ENCODE data around the gene TRAPPC14. TPM values are rescaled to one million over a fixed set of nuclear protein-coding genes. Genes with fewer than 3 reads are reported as not detected.
"Not testable (repeated sequence)": the region's sequence is repeated elsewhere in the genome, so short reads cannot be mapped to it uniquely, and the experiment has no call there.

The TRAPPC14 gene
- polyA plus RNA-seq, 2 donors = 18.5 to 27.2 TPM

DNA sequence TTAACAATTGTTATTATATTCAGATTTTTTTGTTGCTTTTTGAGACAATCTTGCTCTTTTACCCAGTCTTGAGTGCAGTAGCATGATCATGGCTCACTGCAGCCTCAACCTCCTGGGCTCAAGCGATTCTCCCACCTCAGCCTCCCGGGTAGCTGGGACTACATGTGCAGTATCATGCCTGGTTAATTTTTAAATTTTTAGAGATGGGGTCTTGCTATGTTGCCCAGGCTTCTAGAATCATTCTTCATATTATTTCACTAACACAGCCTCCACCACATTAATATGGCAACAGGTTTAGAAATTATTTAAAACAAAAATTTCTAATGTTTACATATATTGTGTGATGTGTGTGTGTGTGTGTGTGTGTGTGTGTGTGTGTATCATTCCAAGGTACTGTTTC lies 11.2 kb downstream of the TRAPPC14 start:
- 93 to 98% methylated on average over 2 of the region's 2 CpGs for WGBS, 2 donors

DNA sequence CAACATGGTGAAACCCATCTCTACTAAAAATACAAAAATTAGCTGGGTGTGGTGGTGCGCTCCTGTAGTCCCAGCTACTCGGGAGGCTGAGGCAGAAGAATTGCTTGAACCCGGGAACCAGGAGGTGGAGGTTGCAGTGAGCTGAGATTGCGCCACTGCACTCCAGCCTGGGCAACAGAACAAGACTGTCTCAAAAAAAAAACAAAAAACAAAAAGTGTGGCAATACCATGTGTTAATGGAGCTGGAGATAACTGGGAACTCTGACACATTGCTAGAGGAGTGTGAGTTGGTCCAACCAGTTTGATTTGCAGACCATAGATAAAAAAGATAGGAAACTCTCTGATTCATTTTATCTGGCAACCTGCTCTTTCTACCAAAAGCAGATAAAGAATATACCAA lies 12.2 kb downstream of the TRAPPC14 start:
- H3K27me3 ChIP-seq (ENCODE audit: control insufficient read depth in 1 of 2, insufficient read depth in 2 of 2, low read length in 2 of 2); H3K4me3 ChIP-seq (ENCODE audit: low read depth in 1 of 2, low read length in 2 of 2); H3K9me3 ChIP-seq (ENCODE audit: control insufficient read depth in 2 of 2, insufficient read depth in 1 of 2, low read depth in 1 of 2, low read length in 1 of 2); H3K36me3 ChIP-seq (ENCODE audit: control insufficient read depth in 2 of 2, insufficient read depth in 2 of 2, low read length in 1 of 2); H3K4me1 ChIP-seq (ENCODE audit: control insufficient read depth in 2 of 2, insufficient read depth in 2 of 2, low read length in 1 of 2); H3K27ac ChIP-seq (ENCODE audit: low read depth in 2 of 2, low read length in 1 of 2): not testable (repeated sequence)
- 88 to 90% methylated on average over 4 of the region's 4 CpGs for WGBS, 2 donors

More for the DNA sequence above, 11.2 kb downstream of the TRAPPC14 start:
- peaks cover 0 to 2% of the 10 kb centered on the region in 2 donors for H3K4me1 ChIP-seq (ENCODE audit: control insufficient read depth in 2 of 2, insufficient read depth in 2 of 2, low read length in 1 of 2)
- no peaks in the 10 kb centered on the region for H3K36me3 ChIP-seq (ENCODE audit: control insufficient read depth in 2 of 2, insufficient read depth in 2 of 2, low read length in 1 of 2)
- H3K27ac ChIP-seq (ENCODE audit: low read depth in 2 of 2, low read length in 1 of 2) = no peak overlapping the region
- no peaks in the 10 kb centered on the region for H3K9me3 ChIP-seq (ENCODE audit: control insufficient read depth in 2 of 2, insufficient read depth in 1 of 2, low read depth in 1 of 2, low read length in 1 of 2)
- no peak overlapping the region for H3K4me3 ChIP-seq (ENCODE audit: low read depth in 1 of 2, low read length in 2 of 2)
- no peaks in the 10 kb centered on the region for H3K27me3 ChIP-seq (ENCODE audit: control insufficient read depth in 1 of 2, insufficient read depth in 2 of 2, low read length in 2 of 2)

DNA sequence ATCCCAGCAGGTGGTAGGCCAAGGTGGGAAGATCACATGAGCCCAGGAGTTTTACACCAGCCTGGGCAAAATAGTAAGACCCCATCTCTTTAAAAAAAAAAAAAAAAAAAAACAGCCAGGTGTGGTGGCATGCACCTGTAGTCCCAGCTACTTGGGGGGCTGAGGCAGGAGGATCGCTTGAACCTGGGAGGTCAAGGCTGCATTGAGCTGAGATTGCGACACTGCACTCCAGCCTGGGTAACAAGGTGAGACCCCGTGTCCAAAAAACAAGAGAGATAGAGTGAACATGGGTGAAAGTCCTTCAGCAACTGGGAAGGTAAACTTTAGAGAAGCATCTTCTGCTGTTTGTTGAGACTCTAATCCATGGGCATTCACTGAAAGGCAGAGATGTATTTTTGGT lies 16.1 kb downstream of the TRAPPC14 start:
- no peaks in the 10 kb centered on the region for H3K36me3 ChIP-seq (ENCODE audit: control insufficient read depth in 2 of 2, insufficient read depth in 2 of 2, low read length in 1 of 2)
- no peak overlapping the region for H3K27ac ChIP-seq (ENCODE audit: low read depth in 2 of 2, low read length in 1 of 2)
- H3K9me3 ChIP-seq (ENCODE audit: control insufficient read depth in 2 of 2, insufficient read depth in 1 of 2, low read depth in 1 of 2, low read length in 1 of 2) = no peaks in the 10 kb centered on the region
- no peak overlapping the region for H3K4me3 ChIP-seq (ENCODE audit: low read depth in 1 of 2, low read length in 2 of 2)
- H3K27me3 ChIP-seq (ENCODE audit: control insufficient read depth in 1 of 2, insufficient read depth in 2 of 2, low read length in 2 of 2) = no peaks in the 10 kb centered on the region
- no peaks in the 10 kb centered on the region for H3K4me1 ChIP-seq (ENCODE audit: control insufficient read depth in 2 of 2, insufficient read depth in 2 of 2, low read length in 1 of 2)
- WGBS, 2 donors = 90 to 97% methylated on average over 3 of the region's 3 CpGs

DNA sequence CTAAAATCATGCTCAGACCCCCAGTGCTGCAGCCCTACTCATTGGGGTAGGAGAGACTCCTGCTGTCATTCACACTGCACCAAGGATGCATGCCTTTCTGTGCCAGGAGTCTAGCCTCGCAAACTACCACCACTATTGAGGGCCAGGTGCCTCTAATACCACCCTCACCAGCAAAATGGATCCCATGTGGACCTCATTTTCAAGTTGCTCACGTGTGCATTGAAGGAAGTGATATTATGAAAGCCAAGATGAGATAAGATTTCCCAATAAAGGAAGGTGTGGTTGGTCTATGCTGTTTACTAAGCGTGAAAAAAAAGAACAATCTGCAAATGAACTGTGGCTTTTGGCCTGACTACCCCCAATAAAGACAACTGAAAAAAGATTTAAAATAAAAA lies 17.0 kb downstream of the TRAPPC14 start:
- H3K4me3 ChIP-seq (ENCODE audit: low read depth in 1 of 2, low read length in 2 of 2) = no peak overlapping the region
- H3K36me3 ChIP-seq (ENCODE audit: control insufficient read depth in 2 of 2, insufficient read depth in 2 of 2, low read length in 1 of 2) = no peaks in the 10 kb centered on the region
- WGBS, 2 donors = 64 to 65% methylated on average over 3 of the region's 3 CpGs
- H3K27ac ChIP-seq (ENCODE audit: low read depth in 2 of 2, low read length in 1 of 2) = no peak overlapping the region
- no peaks in the 10 kb centered on the region for H3K27me3 ChIP-seq (ENCODE audit: control insufficient read depth in 1 of 2, insufficient read depth in 2 of 2, low read length in 2 of 2)
- H3K9me3 ChIP-seq (ENCODE audit: control insufficient read depth in 2 of 2, insufficient read depth in 1 of 2, low read depth in 1 of 2, low read length in 1 of 2) = no peaks in the 10 kb centered on the region
- no peaks in the 10 kb centered on the region for H3K4me1 ChIP-seq (ENCODE audit: control insufficient read depth in 2 of 2, insufficient read depth in 2 of 2, low read length in 1 of 2)

DNA sequence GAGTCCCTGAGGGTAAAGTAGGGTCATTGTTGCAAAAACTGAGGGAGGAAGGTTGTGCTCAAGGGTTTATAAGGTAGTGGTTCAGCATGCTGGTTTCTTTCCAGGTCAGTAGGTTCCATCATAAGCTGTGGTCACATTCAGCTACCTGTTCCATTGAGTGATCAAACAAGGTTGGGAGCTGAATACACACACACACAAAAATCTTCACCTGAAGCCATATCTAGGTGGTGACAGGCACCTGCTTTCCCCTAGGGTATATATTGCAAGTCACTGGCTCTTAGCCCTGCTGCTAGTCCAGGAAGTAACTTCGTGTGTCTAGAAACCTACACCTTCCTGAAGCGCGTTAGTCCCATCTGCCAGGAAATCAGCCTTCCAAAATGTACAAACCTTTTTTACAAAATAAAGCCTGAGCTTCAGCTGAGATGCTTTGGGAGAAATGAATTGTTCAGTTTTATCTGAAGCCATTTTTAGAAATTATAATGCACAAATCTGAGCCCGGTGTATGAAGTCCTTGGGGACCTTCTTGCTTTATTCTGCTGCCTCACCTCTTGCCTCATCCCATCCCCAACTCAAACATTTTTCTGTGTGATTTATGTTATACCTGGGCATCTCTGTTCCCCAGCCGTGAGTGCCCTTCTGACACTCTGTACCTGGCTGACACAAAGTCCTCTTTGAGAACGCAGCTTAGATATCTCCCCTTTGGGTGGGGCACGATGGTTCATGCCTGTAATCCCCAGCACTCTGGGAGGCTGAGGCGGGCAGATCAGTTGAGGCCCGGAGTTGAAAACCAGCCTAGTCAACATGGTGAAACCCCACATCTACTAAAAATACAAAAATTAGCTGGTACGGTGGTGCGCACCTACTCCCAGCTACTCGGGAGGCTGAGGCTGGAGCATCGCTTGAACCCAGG lies 20.4 kb downstream of the TRAPPC14 start:
- Histone ChIP-seq H3K4me1 (ENCODE audit: control insufficient read depth in 2 of 2, insufficient read depth in 2 of 2, low read length in 1 of 2) (no peaks in the 10 kb centered on the region), H3K9me3 (ENCODE audit: control insufficient read depth in 2 of 2, insufficient read depth in 1 of 2, low read depth in 1 of 2, low read length in 1 of 2) (no peaks in the 10 kb centered on the region), H3K36me3 (ENCODE audit: control insufficient read depth in 2 of 2, insufficient read depth in 2 of 2, low read length in 1 of 2) (no peaks in the 10 kb centered on the region), H3K4me3 (ENCODE audit: low read depth in 1 of 2, low read length in 2 of 2) (no peak overlapping the region), H3K27ac (ENCODE audit: low read depth in 2 of 2, low read length in 1 of 2) (no peak overlapping the region), H3K27me3 (ENCODE audit: control insufficient read depth in 1 of 2, insufficient read depth in 2 of 2, low read length in 2 of 2) (no peaks in the 10 kb centered on the region)
- WGBS, 2 donors = 69 to 71% methylated on average over 13 of the region's 13 CpGs

DNA sequence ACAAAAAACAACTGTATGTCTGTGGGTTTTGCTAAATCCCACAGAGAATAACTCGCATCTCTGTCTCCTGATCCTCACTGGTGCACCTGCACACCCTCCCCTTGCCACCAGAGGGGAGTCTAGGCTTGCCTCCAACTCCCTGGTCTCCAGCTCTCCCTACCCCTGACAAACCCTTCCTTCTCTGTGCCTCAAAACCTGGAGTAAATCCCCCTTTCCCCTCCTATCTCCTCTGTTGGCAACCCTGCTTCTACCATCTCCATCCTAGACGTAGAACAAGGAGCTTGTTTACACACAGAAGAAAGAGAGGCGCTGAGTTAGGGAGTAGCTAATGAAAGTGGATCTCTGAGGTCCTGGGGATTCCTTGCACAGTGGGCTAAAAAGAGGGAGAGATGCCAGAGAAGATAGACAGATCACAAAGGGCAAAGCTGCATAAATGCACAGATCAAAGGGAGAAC lies 25.8 kb downstream of the TRAPPC14 start:
- 29 to 32% methylated on average over 3 of the region's 3 CpGs for WGBS, 2 donors
- Histone ChIP-seq H3K27me3 (ENCODE audit: control insufficient read depth in 1 of 2, insufficient read depth in 2 of 2, low read length in 2 of 2) (no peaks in the 10 kb centered on the region), H3K27ac (ENCODE audit: low read depth in 2 of 2, low read length in 1 of 2) (no peak overlapping the region)

DNA sequence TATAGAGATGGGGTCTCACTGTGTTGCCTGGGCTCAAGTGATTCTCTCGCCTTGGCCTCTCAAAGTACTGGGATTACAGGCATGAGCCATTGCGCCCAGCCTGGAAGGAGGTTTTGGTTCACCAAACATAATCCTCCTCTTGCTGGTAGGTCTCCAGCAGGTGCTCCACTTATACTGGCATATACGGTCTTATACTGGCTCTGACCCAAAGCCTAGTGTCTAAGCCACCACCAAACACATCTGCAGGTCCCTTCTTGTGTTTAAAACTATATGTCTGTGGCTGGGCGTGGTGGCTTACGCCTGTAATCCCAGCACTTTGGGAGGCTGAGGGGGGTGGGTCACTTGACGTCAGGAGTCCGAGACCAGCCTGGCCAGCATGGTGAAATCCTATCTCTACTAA lies 26.4 kb downstream of the TRAPPC14 start:
- no peak overlapping the region for H3K4me3 ChIP-seq (ENCODE audit: low read depth in 1 of 2, low read length in 2 of 2)
- peak overlapping the region in 1 of 2 donors; percentile 47 for H3K27ac ChIP-seq (ENCODE audit: low read depth in 2 of 2, low read length in 1 of 2)
- no peaks in the 10 kb centered on the region for H3K27me3 ChIP-seq (ENCODE audit: control insufficient read depth in 1 of 2, insufficient read depth in 2 of 2, low read length in 2 of 2)
- 42 to 43% methylated on average over 7 of the region's 7 CpGs for WGBS, 2 donors
- H3K9me3 ChIP-seq (ENCODE audit: control insufficient read depth in 2 of 2, insufficient read depth in 1 of 2, low read depth in 1 of 2, low read length in 1 of 2) = no peaks in the 10 kb centered on the region
- no peaks in the 10 kb centered on the region for H3K36me3 ChIP-seq (ENCODE audit: control insufficient read depth in 2 of 2, insufficient read depth in 2 of 2, low read length in 1 of 2)
- peaks cover 2 to 4% of the 10 kb centered on the region in 2 donors for H3K4me1 ChIP-seq (ENCODE audit: control insufficient read depth in 2 of 2, insufficient read depth in 2 of 2, low read length in 1 of 2)

More for the DNA sequence above, 25.8 kb downstream of the TRAPPC14 start:
- H3K4me3 ChIP-seq (ENCODE audit: low read depth in 1 of 2, low read length in 2 of 2) = no peak overlapping the region
- H3K36me3 ChIP-seq (ENCODE audit: control insufficient read depth in 2 of 2, insufficient read depth in 2 of 2, low read length in 1 of 2) = no peaks in the 10 kb centered on the region
- H3K4me1 ChIP-seq (ENCODE audit: control insufficient read depth in 2 of 2, insufficient read depth in 2 of 2, low read length in 1 of 2) = peaks cover 0 to 4% of the 10 kb centered on the region in 2 donors
- no peaks in the 10 kb centered on the region for H3K9me3 ChIP-seq (ENCODE audit: control insufficient read depth in 2 of 2, insufficient read depth in 1 of 2, low read depth in 1 of 2, low read length in 1 of 2)

DNA sequence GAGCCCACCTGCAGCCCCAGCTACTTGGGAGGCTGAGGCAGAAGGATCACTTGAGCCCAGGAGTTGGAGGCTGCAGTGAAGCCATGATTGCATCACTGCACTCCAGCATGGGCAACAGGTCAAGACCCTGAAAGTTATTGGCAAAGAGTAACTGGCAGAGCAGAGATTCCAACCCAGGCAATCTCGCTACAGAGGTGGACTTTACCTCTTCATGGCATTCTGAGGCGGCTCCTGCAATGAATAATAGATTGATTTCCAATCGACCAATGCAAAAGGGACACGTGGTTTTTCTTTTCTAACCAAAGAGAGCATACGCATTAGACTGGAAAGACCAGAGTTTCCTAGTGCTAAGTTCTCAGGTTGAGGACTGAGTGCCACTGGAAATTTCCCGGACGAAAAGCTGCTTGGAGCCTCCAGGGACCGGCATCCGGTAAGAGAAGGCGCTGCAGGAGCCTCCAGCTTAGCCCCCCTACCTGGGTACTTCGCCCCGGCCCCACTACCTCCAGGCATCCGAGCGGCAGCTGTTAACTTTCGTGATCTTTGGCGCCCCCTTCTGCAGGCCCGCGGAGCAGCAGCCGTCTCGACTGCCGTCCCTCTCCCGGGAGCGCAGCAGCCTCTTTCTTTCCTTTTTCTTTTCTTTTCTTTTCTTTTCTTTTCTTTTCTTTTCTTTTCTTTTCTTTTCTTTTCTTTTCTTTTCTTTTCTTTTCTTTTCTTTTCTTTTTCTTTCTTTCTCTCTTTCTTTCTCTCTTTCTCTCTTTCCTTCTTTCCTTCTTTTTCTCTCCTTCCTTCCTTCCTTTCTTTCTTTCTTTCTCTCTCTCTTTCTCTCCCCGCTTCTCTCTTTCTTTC lies 27.7 kb downstream of the TRAPPC14 start:
- no peaks in the 10 kb centered on the region for H3K36me3 ChIP-seq (ENCODE audit: control insufficient read depth in 2 of 2, insufficient read depth in 2 of 2, low read length in 1 of 2)
- peaks cover 3 to 4% of the 10 kb centered on the region in 2 donors for H3K4me1 ChIP-seq (ENCODE audit: control insufficient read depth in 2 of 2, insufficient read depth in 2 of 2, low read length in 1 of 2)
- no peaks in the 10 kb centered on the region for H3K9me3 ChIP-seq (ENCODE audit: control insufficient read depth in 2 of 2, insufficient read depth in 1 of 2, low read depth in 1 of 2, low read length in 1 of 2)
- H3K27ac ChIP-seq (ENCODE audit: low read depth in 2 of 2, low read length in 1 of 2) = peak overlapping the region; percentile 50 to 91
- WGBS, 2 donors = 9% methylated on average over 24 of the region's 24 CpGs
- peak overlapping the region; percentile 22 to 30 for H3K4me3 ChIP-seq (ENCODE audit: low read depth in 1 of 2, low read length in 2 of 2)
- no peaks in the 10 kb centered on the region for H3K27me3 ChIP-seq (ENCODE audit: control insufficient read depth in 1 of 2, insufficient read depth in 2 of 2, low read length in 2 of 2)

DNA sequence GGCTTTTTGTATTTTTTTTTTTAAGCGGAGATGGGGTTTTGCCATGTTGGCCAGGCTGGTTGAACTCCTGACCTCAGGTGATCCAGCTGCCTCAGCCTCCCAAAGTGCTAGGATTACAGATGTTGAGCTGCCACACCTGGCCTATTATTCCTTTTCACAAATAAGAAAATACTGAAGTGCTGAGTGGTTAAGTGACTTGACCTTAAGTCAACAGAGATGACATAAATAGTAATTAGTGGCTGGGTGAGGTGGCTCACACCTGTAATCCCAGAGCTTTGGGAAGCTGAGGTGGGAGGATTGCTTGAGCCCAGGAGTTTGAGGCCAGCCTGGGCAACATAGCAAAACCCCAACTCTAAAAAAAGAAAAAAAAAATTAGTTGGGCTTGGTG lies 28.3 kb downstream of the TRAPPC14 start:
- not testable (repeated sequence) for H3K9me3 ChIP-seq (ENCODE audit: control insufficient read depth in 2 of 2, insufficient read depth in 1 of 2, low read depth in 1 of 2, low read length in 1 of 2); H3K4me1 ChIP-seq (ENCODE audit: control insufficient read depth in 2 of 2, insufficient read depth in 2 of 2, low read length in 1 of 2); H3K36me3 ChIP-seq (ENCODE audit: control insufficient read depth in 2 of 2, insufficient read depth in 2 of 2, low read length in 1 of 2); H3K27me3 ChIP-seq (ENCODE audit: control insufficient read depth in 1 of 2, insufficient read depth in 2 of 2, low read length in 2 of 2); H3K4me3 ChIP-seq (ENCODE audit: low read depth in 1 of 2, low read length in 2 of 2)
- 49 to 80% methylated on average over 1 of the region's 1 CpG for WGBS, 2 donors
- H3K27ac ChIP-seq (ENCODE audit: low read depth in 2 of 2, low read length in 1 of 2) = peak overlapping the region; percentile 50 to 91

Data from esophagus (tissue), 2 donors.